ENCODE results near the gene GTF3C5.

- TF ChIP-seq EZH2 (IDR thresholded peaks at IDR 0.05), result no peak
- no peak for TF ChIP-seq POLR2AphosphoS5 (IDR thresholded peaks at IDR 0.05; ENCODE audit: borderline replicate concordance, low read depth, low read length)
Measured at GRCh38 chr9:132988244-132989013, 42.4 kb upstream of the GTF3C5 start.
